Superior temporal gyrus (tissue), 1 donor: ENCODE results near the gene IRF8.
"Not testable (repeated sequence)": the region's sequence is repeated elsewhere in the genome, so short reads cannot be mapped to it uniquely, and the experiment has no call there.

Experiments used
- DNase-seq: peaks from one replicate; pipeline ENCODE4 v3.0.0-alpha.2; 2016; ENCODE audit errors: extremely low spot score

The IRF8 gene

DNA sequence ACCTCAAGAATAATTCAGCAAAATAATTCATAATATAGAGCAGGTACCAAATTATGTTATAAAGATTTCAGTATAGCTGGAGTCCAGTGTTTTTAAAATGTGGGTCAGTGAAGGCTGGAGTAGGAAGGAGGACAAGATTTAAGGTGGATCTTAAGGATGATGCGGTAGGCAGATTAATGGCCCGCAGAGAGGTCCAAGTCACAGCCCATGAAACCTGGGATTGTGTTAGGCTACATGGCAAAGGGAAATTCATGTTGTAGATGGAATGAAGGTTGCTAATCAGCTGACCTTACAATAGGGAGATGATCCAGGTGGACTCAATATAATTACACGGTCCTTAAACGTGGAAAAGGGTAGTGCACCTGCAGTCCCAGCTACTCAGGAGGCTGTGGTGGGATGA lies 6.2 kb upstream of the IRF8 start:
- no peak for DNase-seq

DNA sequence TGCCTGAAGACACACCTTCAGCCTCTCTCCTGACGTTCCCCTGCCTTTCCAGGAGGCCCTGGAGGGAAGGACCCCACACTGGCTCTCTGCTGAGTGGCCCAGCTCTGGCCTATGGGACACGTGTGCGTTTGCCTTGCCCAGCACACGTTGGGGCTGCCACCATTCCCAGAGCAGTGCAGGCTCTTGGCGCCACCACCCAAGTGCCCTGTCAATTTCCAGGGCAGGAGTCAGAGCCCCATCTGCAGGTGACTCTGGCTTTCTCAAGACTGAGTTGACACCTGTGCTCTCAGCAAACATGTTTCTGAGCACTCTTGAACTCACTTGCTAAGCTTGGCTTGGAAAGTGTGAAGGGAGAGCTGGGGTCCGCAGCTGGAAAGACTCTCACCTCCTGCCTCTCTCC lies 4.7 kb upstream of the IRF8 start:
- no peak for DNase-seq

DNA sequence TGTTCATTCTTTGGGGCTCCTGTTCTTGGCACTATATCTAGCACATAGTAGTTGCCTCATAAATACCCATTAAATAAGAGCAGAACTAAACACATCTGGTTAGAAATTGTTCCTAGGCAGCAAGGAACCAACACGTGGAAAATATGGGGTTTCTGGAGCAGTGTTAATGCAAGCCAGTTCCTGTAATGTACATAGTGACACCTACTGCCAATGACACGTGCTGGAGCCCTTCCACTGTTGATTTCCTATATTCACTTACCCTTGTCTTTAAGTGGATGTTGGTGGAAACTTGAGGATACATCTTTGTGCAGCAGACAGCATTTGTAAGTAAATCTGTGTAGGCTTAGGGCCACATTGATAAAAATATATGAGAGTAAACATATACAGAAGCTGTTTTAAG lies 1.6 kb upstream of the IRF8 start:
- no peak for DNase-seq

DNA sequence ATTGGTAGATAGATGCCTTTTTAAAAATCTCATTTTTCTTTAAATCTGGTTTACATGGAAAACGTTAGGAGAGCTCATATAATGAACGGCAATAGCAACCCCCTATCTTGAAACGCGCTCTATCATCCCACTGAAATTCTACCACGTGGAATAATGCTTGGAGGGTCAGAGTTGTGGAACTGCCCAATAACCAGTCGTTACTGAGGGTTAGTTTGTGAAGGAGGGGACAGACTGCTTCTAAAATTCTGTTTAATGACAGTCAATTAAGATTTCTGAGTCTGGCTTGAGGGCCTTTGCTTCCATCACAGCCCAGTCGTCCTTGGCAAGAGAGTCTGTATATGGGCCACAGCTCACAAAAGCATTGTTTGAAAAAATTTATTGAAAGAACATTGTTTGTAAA lies 482 bp downstream of the IRF8 start:
- DNase-seq, result no peak

DNA sequence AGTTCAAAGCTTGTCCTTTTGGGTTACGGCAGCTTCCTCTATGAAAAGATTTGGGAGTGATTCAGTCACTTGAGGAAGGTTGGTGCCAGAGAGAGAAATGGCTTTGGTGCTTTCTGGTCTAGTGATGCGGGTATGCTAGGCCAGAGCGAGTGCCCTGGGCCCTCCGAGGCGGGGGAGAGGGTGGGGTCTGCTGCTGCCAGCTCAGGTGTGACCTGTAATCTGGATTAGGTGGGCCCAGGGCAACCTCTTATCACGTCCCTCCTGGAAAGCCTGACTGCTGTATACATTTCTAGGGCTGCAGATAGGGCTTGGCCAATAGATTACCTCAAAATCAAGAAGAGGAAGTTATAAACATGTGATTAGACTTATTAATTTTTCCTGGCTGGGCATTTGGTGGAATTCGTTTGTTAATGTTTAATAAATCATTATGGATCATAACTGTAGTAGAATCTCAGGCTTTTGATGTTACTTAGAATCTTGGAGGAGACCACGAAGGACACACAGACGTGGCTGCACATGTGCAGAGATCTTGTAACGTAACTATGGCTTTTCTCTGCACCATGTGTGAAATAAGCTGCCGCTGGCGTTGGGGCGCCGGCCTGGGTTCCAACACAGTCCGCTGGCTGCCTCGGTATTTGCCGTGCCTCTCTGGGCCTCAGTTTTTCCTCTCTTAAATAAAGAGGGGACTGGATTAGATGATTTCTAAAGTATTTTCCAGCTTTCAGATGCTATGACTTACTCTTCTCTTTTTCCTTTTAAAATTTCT lies 1.2 kb downstream of the IRF8 start:
- no peak for DNase-seq

DNA sequence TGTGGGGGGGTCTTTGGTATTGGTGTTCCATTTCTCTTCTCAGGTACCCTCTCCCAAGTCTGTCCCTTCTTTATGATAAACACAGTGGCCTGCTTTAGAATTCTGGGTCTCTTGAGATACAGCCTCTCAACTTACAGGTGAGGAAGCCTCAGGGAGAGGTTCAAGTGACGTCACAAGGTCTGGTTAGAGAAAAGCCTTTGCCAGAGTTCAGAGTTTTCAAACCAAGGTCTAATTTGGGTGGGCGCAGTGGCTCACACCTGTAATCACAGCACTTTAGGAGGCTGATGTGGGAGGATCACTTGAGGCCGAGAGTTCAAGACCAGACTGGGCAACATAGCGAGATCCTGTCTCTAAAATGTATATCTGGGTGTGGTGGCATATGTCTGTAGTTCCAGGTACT lies 2.1 kb downstream of the IRF8 start:
- no peak for DNase-seq

DNA sequence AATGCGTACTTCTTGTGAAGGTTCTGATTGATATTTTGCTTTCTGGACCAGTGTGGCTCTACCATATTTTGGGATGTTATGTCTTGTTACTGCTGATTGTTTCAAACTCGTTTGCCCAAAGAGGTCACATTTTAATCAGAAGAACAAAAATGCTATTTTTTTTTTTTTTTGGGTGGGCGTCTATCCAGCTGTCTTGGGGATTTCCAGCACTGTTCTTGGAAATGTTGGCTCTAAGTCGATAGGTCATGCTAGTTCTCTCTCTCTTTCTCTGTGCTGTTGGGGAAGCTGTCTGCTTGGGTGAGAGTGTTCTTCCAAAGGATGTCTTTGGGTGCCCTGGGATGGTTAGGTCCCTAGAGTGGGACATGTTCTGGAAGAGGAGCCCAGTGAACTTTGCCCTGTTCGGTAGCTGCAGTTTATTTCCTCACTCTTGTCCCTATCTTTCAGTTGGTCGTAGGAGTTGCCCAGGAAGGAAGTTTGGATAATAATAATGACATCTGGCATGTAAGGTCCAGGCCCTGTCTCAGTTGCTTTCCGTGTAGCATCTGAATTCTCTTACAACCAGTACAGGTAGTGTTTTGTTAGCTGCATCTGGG lies 2.9 kb downstream of the IRF8 start:
- DNase-seq, result no peak

DNA sequence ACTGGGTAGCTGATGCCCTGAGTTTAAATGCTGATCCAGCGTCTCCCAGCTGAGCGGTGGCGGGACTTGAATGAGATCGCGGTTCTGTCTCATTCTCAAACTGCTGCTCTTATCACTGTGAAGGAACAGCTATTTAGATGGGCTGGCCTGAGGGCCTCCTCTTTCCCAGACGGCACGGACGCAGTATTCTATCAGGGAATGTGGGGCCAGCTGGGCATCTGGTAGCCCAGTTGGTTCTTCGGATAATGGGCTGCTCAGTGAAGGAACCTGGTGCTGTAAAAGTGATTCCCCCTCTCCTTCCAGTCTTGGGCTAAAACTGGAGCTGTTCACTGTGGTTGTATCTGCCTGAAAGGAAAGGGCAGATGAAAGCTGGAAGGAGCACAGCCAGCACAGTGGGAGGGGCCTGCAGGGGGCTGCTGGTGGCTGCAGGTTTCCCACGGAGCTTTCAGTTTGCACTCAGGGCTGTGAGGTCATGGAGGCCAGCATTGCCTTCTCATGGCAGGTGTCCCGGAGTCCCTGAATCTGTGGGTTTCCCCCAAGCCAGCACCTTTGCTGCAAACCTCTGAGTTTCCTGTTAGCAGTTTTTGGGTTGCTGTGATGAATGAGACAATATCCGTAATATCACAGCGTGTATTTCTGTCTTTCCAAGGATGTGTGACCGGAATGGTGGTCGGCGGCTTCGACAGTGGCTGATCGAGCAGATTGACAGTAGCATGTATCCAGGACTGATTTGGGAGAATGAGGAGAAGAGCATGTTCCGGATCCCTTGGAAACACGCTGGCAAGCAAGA lies 3.6 kb downstream of the IRF8 start:
- DNase-seq, result no peak

DNA sequence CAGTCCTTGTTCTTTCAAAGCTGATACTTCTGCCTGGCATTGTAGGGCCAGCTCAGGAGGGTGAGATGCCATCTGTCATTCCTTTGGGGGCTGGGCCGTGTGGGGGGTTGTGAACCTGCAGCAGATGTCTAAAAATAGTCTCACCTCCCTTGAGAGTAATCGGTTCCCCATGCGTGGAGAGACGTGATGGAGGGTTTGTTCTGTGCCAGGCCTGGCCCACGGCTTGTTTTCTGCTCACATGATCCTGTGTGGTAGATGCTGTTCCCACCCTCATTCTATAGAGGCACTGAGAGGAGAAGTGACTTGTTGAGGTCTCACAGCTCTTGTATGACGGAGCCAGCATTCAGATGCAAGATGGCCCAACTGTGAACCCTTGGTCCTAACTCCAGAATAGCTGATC lies 4.6 kb downstream of the IRF8 start:
- no peak for DNase-seq

DNA sequence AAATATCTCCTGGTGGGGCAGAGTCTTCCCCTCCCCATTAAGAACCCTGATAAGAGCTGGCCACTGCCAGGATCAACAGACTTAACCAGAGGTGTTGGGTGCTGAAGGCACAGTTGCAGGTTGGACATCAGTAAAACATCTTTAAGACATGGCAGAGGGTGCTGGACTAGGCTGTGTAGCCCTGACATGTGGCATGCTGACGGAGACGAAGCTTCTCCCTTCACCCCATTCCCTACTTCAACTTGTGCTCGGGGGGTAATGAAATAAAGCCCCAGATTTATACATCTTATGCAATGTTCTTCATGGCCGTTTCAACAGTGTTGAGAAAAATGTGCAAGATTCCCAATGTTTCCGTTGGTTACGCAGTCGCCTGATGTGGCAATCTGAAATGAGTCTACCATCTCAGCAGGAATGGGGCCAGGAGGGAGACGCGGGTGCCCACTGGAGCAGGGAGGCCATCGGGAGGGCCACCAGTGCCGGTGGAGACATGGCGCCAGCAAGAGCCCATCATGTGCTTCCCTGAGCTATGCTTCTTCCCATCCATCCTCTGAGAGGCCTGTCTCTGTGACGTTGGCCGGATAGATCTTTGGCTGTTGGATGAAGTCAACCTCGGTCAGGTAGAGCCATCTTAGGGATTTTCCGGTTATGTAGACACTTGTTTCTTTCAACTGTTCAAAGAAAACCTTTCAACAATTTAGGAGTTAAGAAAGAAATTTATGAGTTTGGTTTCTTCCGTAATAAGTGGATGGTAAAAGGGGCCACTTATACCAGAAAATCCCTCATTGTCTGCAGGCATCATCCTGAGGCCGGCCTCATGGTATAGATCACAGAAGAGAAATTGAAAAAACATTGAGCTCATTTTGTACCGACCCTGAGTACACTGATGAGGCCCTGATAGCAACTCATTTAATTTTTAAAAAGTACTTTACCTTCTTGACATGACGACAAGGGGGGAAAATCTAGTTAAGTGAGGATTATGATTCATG lies 6.4 kb downstream of the IRF8 start:
- no peak for DNase-seq

DNA sequence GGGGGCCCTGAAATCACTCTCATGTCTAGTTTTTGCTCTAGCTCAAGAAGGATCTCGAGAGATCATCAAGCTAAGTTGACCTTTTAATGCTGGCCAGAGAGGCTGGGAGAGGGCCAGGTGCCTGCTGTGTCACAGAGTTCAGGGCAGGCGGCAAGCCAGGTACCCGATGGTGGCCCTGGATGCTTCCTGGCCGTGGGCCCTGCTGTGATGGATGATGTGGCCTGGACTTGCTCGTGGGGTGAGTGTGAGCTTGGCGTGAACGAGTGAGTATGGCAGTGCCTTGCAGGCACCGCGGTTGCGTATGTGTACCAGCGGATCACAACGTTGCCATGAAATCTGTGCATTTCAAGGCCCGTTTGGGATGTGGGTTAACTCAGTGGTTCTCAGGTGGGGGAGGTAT lies 7.4 kb downstream of the IRF8 start:
- no peak for DNase-seq

DNA sequence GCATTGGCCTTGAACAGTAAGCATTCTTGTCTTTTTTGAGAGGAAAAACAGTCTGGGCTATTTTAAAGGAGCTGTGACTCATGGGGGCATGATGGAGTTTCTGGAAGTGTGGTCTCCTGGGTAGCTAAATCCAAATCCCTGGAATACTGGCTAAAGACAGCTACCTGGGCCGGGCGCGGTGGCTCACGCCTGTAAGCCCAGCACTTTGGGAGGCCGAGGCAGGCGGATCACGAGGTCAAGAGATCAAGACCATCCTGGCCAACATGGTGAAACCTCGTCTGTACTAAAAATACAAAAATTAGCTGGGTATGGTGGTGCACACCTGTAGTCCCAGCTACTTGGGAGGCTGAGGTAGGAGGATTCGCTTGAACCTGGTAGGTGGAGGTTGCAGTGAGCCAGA lies 8.3 kb downstream of the IRF8 start:
- DNase-seq, result not testable (repeated sequence)

DNA sequence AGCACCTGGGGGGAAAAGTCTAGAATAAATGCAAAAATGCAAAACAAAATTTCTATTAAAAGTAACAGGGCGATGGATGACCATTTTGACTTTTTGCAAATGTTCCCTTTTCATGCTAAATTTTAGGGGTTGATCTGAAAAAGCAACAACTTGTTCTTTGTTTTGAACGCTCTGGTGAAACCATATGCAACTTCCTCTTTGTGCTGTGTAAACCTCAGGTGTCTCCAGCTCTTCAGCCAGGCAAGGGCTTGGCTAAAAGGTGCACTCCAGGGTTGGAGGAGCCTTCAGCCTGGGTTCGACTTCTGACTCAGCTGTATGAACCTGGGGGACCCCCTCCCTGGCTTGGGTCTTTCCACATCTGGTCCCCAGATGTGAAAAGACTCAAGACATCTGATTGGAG lies 9.5 kb downstream of the IRF8 start:
- DNase-seq, result no peak

DNA sequence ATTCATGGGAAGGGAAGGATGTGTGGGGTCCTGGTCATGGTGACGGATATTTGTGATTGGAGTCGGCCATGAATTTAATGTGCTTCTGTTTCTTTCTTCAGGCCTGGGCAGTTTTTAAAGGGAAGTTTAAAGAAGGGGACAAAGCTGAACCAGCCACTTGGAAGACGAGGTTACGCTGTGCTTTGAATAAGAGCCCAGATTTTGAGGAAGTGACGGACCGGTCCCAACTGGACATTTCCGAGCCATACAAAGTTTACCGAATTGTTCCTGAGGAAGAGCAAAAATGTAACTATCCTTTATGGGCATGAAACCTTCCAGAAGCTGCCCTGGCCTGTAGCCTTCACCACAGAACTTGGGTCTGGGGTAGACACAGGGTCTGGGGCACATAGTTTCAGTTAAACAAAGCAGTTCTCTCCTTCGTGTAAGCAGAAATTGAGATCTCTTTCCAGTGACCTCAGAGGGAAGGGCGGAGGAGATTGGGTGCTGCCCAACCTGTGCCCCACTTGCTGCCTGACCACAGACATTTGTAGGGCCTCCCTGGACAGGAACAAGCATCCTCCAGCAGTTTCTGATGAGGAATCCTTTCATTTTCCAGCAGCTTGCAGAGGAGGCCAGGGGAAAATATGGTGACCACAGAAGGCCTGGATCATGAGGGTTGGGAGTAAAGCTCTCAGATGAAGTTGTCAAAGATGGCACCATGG lies 10.1 kb downstream of the IRF8 start:
- no peak for DNase-seq

DNA sequence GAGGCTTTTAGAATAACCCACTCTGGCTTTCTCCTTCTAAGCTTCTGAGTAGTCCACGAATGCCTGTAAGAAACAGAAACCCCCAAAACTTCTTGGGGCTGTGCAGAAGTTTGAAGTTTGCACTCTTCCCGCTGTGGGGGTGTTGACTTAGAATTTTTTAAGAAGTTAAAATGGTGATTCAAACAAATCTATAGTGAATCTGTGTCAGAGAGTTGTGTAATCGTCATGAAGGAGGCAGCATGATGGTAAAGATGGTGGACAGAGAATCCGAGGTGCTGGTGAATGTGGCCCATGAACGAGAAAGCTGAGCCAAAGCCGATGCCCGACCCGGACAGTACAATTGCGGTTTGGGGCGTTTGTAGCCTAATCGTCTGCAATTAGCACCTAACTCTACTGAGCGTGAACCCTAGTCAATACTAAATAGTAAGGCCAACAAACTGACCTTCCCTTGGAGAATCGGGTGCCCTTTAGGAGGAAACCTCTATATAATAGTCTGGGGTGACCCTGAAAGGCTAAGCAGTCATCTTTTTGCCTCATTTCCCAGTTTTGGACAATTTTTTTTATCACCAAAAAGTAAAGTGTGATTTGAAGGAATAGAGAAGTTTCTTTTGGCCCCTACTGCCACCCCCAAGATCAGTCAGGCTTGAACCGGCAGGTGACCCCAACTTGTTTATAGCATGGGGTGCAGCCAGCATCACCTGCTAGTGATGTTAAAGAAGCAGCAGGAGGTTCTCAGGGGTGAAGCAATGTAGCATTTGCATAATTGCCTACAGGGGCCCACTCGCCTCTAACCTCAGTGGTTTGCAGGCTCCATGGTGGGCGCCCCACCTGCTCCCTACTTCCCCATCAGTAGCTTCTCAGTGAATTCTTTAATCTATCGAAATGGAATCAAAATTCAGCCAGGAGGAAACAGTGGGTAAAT lies 11.2 kb downstream of the IRF8 start:
- no peak for DNase-seq

DNA sequence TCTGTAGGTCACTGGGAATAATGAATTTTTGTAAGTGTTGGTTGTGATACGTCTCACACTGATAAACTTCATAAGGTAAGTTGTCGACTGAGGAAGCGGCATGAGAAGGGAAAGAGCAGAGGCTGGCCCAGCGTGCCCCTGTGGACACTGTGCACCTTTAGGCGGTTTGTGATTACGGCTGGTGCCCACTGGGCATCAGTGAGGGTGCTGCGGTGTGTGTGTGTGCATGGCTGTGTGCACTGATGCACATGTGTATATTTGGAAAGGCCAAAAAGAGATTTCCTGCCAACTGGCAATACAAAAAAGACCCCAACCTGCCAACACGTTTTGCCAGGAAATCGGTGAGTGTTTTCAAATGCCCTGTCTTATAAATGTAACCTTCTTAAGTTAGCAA lies 11.9 kb downstream of the IRF8 start:
- no peak for DNase-seq

DNA sequence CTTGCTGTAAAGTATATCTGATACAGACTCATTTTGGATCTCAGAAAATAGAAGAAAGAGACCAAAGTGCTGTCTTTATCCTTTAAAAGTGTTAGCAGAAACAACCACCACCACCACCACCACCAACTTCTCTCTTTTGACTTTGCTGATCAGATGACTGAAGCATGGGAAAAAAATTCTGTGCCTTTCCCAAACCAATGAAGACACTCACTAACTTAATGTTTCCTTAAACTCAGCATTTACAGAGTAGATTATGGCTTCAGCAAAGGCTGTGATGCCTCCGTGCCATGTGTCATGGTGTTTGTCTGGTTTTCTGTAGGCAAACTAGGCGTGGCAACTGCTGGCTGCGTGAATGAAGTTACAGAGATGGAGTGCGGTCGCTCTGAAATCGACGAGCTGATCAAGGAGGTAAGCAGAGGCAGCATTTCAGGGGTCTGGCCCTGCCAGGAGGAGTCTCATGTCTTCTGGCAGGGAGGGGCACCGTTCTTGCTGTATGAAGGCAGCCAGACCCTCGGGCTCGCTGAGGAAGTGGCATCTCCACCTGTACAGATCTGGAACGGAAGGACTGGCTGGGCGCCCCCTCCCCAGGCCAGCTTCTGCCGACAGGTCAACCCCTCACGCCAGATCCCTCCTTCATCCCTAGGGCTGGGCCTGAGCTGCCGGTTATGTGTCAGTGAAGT lies 12.4 kb downstream of the IRF8 start:
- no peak for DNase-seq

DNA sequence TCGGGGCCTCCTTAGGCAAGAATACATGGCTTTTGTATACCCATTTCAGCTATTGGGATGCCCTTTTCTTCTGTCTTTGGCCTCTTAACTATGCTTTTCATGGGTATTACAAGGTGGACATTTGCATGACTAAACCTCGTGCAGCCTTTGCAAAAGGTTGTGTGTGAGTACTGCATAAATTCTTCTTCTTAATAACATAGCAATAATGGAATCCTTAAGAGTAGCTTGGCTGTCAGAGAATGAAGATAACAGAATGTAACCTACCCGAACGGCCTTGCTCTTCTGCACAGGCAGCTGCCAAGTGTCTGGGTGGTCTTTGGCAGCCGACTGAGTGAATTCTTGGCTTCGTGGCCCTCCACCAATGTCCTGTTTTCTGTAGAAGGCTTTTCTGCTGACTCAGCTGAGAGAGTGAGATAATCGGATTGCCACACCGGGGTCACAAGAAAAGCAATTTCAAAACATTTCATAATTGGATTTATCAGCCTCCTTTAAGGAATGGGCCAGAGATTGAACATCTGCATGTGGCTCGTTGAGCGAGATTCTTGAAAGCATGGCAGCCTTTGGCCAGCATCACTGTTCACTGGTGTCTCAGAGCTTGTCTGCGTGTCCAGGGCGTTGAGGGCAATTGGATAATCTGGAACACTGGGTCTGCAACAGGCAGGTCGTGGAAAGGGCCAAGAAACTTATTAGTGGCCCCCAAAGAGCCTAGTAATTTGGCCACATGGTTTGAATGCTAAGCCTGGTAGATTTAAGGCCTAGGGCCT lies 13.4 kb downstream of the IRF8 start:
- no peak for DNase-seq

DNA sequence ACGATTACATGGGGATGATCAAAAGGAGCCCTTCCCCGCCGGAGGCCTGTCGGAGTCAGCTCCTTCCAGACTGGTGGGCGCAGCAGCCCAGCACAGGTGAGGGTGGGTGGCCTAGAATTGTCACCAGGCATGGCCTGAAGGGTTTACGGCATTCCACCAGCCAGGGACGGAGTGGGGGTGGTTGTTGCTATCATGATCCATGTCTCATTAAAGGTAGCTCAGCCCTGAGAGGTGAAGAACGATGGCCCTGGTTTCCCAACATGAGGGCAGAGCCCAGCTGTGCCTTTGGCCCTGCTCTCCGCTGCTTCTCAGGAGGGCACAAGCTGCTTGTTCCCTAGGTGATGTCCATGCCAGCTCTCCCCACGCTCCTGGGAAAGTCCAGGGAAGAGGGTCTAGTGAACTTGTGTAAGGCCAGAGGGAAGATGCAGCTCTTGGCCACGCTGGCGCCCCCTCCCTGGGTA lies 14.2 kb downstream of the IRF8 start:
- DNase-seq, result no peak
